ENCODE results near the gene NMUR2. TPM values are rescaled to one million over a fixed set of nuclear protein-coding genes. Genes with fewer than 3 reads are reported as not detected.

NMUR2 gene
- total RNA-seq = not detected in 2 replicates

GRCh38 chr5:152405145-152405544 is at the start of gene NMUR2:
Gene NMUR2 (minus strand): TSS chr5:152405279. CDS start chr5:152405113, 166 bp downstream.

